Progenitor cell of endocrine pancreas (in vitro differentiated cells): ENCODE measurements around the gene ILF3. TPM values are rescaled to one million over a fixed set of nuclear protein-coding genes. Genes with fewer than 3 reads are reported as not detected.

Source experiments
- DNase-seq: peaks from one replicate; pipeline ENCODE4 v3.0.0; 2021; ENCODE audit warnings: low spot score; ENCODE audit not compliant: unreplicated experiment
- H3K27ac Mint-ChIP-seq: 2 replicates; pipeline ENCODE4 v1.8.0; 2021; ENCODE audit warnings: mild to moderate bottlenecking, moderate library complexity, mixed read lengths
- H3K27me3 Mint-ChIP-seq: 2 replicates; pipeline ENCODE4 v1.8.0; 2021; ENCODE audit warnings: mixed read lengths
- H3K36me3 Mint-ChIP-seq: 2 replicates; pipeline ENCODE4 v1.8.0; 2022; ENCODE audit warnings: mixed read lengths; ENCODE audit not compliant: insufficient read depth
- H3K4me1 Mint-ChIP-seq: 2 replicates; pipeline ENCODE4 v1.8.0; 2021; ENCODE audit warnings: low read depth, mixed read lengths
- H3K4me3 Mint-ChIP-seq: 2 replicates; pipeline ENCODE4 v1.8.0; 2021; ENCODE audit warnings: low read depth, mild to moderate bottlenecking, moderate library complexity, mixed read lengths
- H3K9me3 Mint-ChIP-seq: 2 replicates; pipeline ENCODE4 v1.8.0; 2021; ENCODE audit warnings: low read depth, mixed read lengths
- CTCF ChIP-seq: fragments of 200-600 bp; sonication (generic); IDR thresholded peaks from one replicate; pipeline ENCODE4 v1.5.0; 2021; ENCODE audit warnings: antibody characterized with exemption, mild to moderate bottlenecking; ENCODE audit not compliant: unreplicated experiment
- total RNA-seq: library from RNA; stranded (reverse); gene quantifications from 2 replicates; pipeline ENCODE4 v1.2.1, GENCODE V29; 2021

ILF3 gene
- total RNA-seq, 1 donor from 2014 or later = 761 TPM

GRCh38 chr19:10617409-10618121 is 36.6 kb upstream of the ILF3 start:
- no peak overlapping the region for H3K4me3 Mint-ChIP-seq
- H3K27ac Mint-ChIP-seq = peak overlapping the region; percentile 66
- no peaks in the 10 kb centered on the region for H3K36me3 Mint-ChIP-seq
- H3K4me1 Mint-ChIP-seq = peaks cover 6% of the 10 kb centered on the region
- TF ChIP-seq CTCF = no peak
- H3K27me3 Mint-ChIP-seq = no peaks in the 10 kb centered on the region
- DNase-seq = no peak
- no peaks in the 10 kb centered on the region for H3K9me3 Mint-ChIP-seq

GRCh38 chr19:10618846-10619245 is 35.3 kb upstream of the ILF3 start:
- DNase-seq = no peak
- Mint-ChIP-seq H3K4me3 (no peak overlapping the region), H3K4me1 (peaks cover 6% of the 10 kb centered on the region), H3K9me3 (no peaks in the 10 kb centered on the region), H3K27me3 (no peaks in the 10 kb centered on the region), H3K36me3 (no peaks in the 10 kb centered on the region), H3K27ac (no peak overlapping the region)
- TF ChIP-seq CTCF = no peak

GRCh38 chr19:10620786-10621185 is 33.4 kb upstream of the ILF3 start:
- H3K27ac Mint-ChIP-seq = peak overlapping the region; percentile 80
- TF ChIP-seq CTCF = no peak
- no peaks in the 10 kb centered on the region for H3K27me3 Mint-ChIP-seq
- DNase-seq = no peak
- no peaks in the 10 kb centered on the region for H3K9me3 Mint-ChIP-seq
- H3K4me3 Mint-ChIP-seq = no peak overlapping the region
- no peaks in the 10 kb centered on the region for H3K36me3 Mint-ChIP-seq
- peaks cover 13% of the 10 kb centered on the region for H3K4me1 Mint-ChIP-seq

- no peak for DNase-seq
- TF ChIP-seq CTCF = no peak
- H3K9me3 Mint-ChIP-seq = no peaks in the 10 kb centered on the region
- H3K4me3 Mint-ChIP-seq = no peak overlapping the region
- H3K27me3 Mint-ChIP-seq = no peaks in the 10 kb centered on the region
- H3K36me3 Mint-ChIP-seq = no peaks in the 10 kb centered on the region
- H3K27ac Mint-ChIP-seq = peak overlapping the region; percentile 84
- peaks cover 19% of the 10 kb centered on the region for H3K4me1 Mint-ChIP-seq
Measured at GRCh38 chr19:10621966-10622365, 32.2 kb upstream of the ILF3 start.

- H3K27me3 Mint-ChIP-seq = no peaks in the 10 kb centered on the region
- no peak for DNase-seq
- H3K27ac Mint-ChIP-seq = peak overlapping the region; percentile 92
- H3K36me3 Mint-ChIP-seq = peaks cover 4% of the 10 kb centered on the region
- H3K4me1 Mint-ChIP-seq = peaks cover 16% of the 10 kb centered on the region
- no peak for TF ChIP-seq CTCF
- no peaks in the 10 kb centered on the region for H3K9me3 Mint-ChIP-seq
- H3K4me3 Mint-ChIP-seq = peak overlapping the region; percentile 84
Measured at GRCh38 chr19:10624585-10624984, 29.6 kb upstream of the ILF3 start.
